Activated T-helper 1 cell treated with anti-CD3 and anti-CD28 coated beads, Interleukin-12 subunit alpha, Interleukin-12 subunit beta, Interleukin-2, Interleukin-4 antibody, amounts not matched to agents 30 ng/mL and 10 ng/mL and 1 ng/mL, durations not matched to agents 14 hours and 24 hours and 36 hours (primary cell): Measurements from ENCODE around the gene OR4A5. TPM values are rescaled to one million over a fixed set of nuclear protein-coding genes. Genes with fewer than 3 reads are reported as not detected.
"Not testable (repeated sequence)": the region's sequence is repeated elsewhere in the genome, so short reads cannot be mapped to it uniquely, and the experiment has no call there.

Experiments used
- DNase-seq: peaks from one replicate; pipeline ENCODE4 v3.0.0; 2021; ENCODE audit warnings: low spot score
- H3K27ac Mint-ChIP-seq: one replicate; pipeline ENCODE4 v1.8.0; 2021; ENCODE audit warnings: mild to moderate bottlenecking, mixed read lengths
- H3K27me3 Mint-ChIP-seq: one replicate; pipeline ENCODE4 v1.8.0; 2022; ENCODE audit warnings: mild to moderate bottlenecking, moderate library complexity, mixed read lengths; ENCODE audit not compliant: insufficient read depth
- H3K36me3 Mint-ChIP-seq: one replicate; pipeline ENCODE4 v1.8.0; 2021; ENCODE audit warnings: low read depth, mixed read lengths
- H3K4me1 Mint-ChIP-seq: one replicate; pipeline ENCODE4 v1.8.0; 2021; ENCODE audit warnings: low read depth, mixed read lengths
- H3K4me3 Mint-ChIP-seq: one replicate; pipeline ENCODE4 v1.8.0; 2021; ENCODE audit warnings: mild to moderate bottlenecking, moderate library complexity, mixed read lengths
- H3K9me3 Mint-ChIP-seq: one replicate; pipeline ENCODE4 v1.8.0; 2021; ENCODE audit warnings: mixed read lengths
- intact Hi-C: fragments of 100-400 bp; cut with micrococcal nuclease; formaldehyde crosslinking; loops from one replicate; pipeline ENCODE4 v1.15.1; 2024
- total RNA-seq: library from RNA; stranded (reverse); gene quantifications from 2 replicates; pipeline ENCODE4 v1.2.3, GENCODE V29; 2022

The OR4A5 gene, protein sequence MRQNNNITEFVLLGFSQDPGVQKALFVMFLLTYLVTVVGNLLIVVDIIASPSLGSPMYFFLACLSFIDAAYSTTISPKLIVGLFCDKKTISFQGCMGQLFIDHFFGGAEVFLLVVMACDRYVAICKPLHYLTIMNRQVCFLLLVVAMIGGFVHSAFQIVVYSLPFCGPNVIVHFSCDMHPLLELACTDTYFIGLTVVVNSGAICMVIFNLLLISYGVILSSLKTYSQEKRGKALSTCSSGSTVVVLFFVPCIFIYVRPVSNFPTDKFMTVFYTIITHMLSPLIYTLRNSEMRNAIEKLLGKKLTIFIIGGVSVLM
- total RNA-seq, result not detected in 2 replicates

- H3K9me3 Mint-ChIP-seq, result peaks cover 59% of the 10 kb centered on the region
- H3K27ac Mint-ChIP-seq, DNase-seq, H3K36me3 Mint-ChIP-seq, H3K4me3 Mint-ChIP-seq, H3K27me3 Mint-ChIP-seq, H3K4me1 Mint-ChIP-seq, intact Hi-C loops: not testable (repeated sequence)
Measured at GRCh38 chr11:54706532-54706931, at the start of gene OR4A5. Gene OR4A5, plus strand, starts transcription at chr11:54706832. Its CDS starts 53 bp downstream, at chr11:54706885.

GRCh38 chr11:54720094-54720493 lies 13.5 kb downstream of the OR4A5 start:
- H3K4me3 Mint-ChIP-seq, H3K27ac Mint-ChIP-seq, H3K27me3 Mint-ChIP-seq, H3K36me3 Mint-ChIP-seq, intact Hi-C loops, H3K4me1 Mint-ChIP-seq, DNase-seq: not testable (repeated sequence)
- H3K9me3 Mint-ChIP-seq, result peaks cover 47% of the 10 kb centered on the region

Other genes starting within 250 kb of the OR4A5 start
- gene OR4C46, start 102.8 kb upstream of the OR4A5 start, total RNA-seq, result not detected in 2 replicates